A549 (cell line): ENCODE results near the gene CDIPT.

Experiments
- CEBPB ChIP-seq, 2 experiments: fragments of >200 bp in 1 of 2; sonication (Bioruptor Twin) in 1 of 2; formaldehyde crosslinking in 1 of 2; IDR thresholded peaks; 2 replicates each; pipeline ENCODE4 v1.6.1; 2012 to 2016
- JUNB ChIP-seq: fragments of >200 bp; sonication (Bioruptor Twin); formaldehyde crosslinking; IDR thresholded peaks from 2 replicates; pipeline ENCODE4 v1.6.1; 2016
- KDM5A ChIP-seq: fragments of 200-600 bp; sonication (generic); IDR thresholded peaks from 2 replicates; pipeline ENCODE4 v1.6.1; 2016; ENCODE audit warnings: antibody characterized with exemption, mild to moderate bottlenecking
- RARB ChIP-seq: fragments of 250-450 bp; sonication (Bioruptor Pico); IDR thresholded peaks from 2 replicates; pipeline ENCODE4 v1.8.0; 2021; ENCODE audit warnings: mild to moderate bottlenecking, moderate library complexity
- RFX5 ChIP-seq: fragments of 450-650 bp; IDR thresholded peaks from 2 replicates; pipeline ENCODE4 v1.7.1; 2014; ENCODE audit warnings: antibody characterized with exemption, mild to moderate bottlenecking, moderate library complexity
- TF ChIP-seq, protein P1 (sequence below): fragments of >200 bp; sonication (Bioruptor Twin); formaldehyde crosslinking; IDR thresholded peaks from 3 replicates; pipeline ENCODE4 v1.5.1; 2016
- TF ChIP-seq, protein P2 (sequence below): fragments of 150-350 bp; IDR thresholded peaks from 2 replicates; pipeline ENCODE4 v1.6.1; 2014; ENCODE audit warnings: low read depth, mild to moderate bottlenecking, low read length

DNA sequence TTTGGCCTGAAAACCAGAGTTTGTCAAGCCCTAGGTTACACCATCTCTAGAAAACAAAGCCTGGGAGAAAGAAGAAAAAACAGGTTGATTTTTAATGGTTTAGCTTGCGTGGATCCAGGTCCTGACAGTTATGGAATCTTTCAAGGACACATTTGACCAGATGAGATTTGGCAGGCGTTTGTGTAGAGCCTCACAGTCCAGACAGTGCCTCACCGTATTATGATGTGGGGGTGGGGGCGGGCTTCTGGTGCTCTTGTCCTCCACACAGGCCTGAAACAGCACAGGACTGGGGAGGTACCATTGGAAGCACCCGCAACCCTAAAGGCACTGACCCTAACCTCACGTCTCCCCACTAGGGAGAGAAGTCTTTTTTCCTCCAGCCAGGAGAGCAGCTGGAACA lies 23.2 kb downstream of the CDIPT start:
- TF ChIP-seq RFX5 (no peak), KDM5A (no peak), RARB (CRISPR knock-in tag) (no peak), JUNB (no peak), CEBPB (IDR thresholded peaks at IDR 0.05) (no peak)
- TF ChIP-seq, protein P1, sequence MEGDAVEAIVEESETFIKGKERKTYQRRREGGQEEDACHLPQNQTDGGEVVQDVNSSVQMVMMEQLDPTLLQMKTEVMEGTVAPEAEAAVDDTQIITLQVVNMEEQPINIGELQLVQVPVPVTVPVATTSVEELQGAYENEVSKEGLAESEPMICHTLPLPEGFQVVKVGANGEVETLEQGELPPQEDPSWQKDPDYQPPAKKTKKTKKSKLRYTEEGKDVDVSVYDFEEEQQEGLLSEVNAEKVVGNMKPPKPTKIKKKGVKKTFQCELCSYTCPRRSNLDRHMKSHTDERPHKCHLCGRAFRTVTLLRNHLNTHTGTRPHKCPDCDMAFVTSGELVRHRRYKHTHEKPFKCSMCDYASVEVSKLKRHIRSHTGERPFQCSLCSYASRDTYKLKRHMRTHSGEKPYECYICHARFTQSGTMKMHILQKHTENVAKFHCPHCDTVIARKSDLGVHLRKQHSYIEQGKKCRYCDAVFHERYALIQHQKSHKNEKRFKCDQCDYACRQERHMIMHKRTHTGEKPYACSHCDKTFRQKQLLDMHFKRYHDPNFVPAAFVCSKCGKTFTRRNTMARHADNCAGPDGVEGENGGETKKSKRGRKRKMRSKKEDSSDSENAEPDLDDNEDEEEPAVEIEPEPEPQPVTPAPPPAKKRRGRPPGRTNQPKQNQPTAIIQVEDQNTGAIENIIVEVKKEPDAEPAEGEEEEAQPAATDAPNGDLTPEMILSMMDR: no peak
- TF ChIP-seq, protein P2, sequence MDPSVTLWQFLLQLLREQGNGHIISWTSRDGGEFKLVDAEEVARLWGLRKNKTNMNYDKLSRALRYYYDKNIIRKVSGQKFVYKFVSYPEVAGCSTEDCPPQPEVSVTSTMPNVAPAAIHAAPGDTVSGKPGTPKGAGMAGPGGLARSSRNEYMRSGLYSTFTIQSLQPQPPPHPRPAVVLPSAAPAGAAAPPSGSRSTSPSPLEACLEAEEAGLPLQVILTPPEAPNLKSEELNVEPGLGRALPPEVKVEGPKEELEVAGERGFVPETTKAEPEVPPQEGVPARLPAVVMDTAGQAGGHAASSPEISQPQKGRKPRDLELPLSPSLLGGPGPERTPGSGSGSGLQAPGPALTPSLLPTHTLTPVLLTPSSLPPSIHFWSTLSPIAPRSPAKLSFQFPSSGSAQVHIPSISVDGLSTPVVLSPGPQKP: no peak
